Measurements from ENCODE around the gene TMEM176B.
"Not testable (repeated sequence)": the region's sequence is repeated elsewhere in the genome, so short reads cannot be mapped to it uniquely, and the experiment has no call there.

TMEM176B gene

DNA sequence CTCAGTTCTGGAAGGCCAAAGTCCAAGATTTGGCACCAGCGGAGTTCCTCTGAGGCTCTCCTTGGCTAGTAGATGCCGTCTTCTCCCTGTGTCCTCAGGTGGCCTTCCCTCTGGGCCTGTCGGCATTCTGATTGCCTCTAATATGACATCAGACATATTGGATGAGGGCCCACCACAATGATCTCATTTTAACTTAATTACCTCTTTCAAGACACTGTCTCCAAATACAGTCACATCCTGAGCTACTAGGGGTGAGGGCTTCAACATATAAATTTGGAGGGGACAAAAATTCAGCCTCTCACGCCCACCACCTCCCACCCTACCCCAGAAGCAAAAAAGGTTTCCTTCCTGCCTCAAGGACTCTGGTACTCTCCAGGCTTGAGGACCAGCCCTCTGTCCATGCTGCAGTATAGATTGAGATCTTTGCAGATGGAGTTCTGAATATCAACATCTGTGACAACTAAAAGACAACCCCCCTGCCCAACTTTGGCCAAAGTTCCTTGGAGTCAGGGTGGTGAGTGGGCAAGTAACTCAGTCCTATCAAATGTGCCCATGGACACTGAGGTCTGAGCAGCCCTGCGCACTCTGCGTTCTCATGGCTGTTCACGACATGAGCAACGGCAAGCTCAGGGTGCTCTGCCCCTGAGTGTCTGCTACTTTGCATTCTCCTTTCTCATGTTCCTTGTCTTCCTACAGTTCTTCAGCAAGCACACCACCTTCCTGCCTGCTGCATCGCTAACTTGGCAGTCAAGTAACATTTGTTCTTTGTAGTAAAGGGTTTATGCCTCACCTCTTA, 11.5 kb downstream of the TMEM176B start:
- DNase-seq, result no peak

DNA sequence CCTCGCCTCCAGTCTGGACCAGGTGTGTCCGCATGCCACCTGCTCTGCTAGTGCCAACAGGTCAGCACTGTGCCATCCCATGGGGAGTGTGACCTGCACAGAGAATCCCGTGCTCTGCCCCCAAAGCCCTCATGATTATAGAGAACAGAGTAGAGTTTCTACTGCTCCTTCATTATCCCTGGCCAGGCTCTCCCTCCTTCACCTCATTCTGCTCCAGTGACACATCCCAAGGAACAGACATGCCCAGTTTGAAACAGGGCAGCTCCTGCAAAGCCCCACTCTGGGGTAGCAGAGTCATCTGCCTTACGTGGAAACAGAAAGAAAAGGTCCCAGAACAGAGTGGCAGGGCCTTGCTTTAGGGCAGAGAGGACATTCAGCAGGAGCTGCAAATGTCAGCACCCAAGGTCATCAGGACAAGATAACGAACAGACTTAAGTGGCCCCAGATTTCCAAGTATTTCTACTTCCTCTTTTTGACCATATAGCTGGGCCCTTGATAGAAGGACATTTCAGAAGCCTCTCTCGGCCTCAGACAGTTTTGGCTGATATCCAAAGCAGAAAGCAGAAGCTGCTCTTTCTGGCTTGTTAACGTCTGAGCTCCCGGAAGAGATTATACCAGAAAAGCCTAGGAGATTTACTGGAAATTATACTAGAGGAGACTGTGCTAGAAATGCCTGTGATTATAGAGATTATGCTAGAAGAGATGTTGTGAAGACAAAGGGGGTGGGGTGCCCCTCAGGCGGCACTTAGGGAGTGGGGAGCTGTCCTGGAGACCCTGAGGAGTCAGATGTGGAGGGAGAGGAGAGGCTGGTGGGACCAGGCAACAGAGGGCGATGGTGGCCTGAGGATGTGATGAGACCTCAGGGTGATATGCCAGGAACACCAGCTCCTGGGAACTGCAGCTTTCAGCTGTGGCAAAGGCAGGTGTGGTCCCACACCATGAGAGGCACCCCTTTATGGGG, 12.6 kb downstream of the TMEM176B start:
- no peak for DNase-seq

DNA sequence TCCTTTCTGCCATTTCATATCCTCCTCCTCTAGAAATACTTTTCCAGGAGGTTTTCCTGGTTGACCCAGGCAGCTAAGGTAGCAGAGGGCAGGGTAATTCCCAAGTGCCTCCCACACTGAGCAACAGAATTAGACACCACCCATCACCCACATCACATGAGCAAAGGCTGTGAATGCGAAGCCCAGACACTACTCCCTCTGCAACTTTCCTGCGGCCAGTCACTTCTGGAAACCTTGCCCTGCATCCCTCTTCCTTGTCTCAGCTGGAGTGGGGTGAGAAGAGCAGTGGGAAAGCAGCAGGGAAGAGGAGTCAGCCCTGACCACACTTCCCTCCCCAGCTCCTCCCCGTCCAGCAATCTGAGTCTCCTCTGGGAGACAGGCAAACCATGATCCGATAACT, 15.2 kb downstream of the TMEM176B start:
- DNase-seq, result no peak

DNA sequence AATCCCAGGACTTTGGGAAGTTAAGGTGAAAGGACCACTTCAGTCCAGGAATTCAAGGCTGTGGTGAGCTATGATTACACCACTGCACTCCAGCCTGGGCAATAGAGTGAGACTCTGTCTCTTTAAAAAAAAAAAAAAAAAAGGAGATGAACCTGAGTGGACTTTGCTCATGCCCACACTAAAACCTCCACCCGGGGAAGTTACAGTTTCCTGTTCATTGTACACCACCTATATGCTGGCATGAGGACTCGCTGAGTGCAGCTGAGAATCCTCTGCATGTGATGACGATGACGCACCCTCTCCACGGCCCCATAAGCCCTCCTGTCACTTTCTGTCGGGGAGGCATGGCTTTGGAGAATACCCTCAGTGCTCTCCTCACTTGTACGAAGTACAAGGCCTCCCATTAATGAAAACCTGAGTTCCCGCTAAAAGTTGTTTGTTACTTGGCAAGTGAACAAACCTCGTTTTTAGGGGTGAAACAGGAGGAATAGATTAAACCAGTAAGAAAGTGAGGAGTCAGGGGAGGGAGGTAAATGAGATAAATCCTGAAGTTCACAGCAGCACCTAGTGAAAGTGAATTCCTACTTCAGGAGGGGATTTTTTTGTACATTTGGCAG, 15.9 kb downstream of the TMEM176B start:
- no peak for DNase-seq

DNA sequence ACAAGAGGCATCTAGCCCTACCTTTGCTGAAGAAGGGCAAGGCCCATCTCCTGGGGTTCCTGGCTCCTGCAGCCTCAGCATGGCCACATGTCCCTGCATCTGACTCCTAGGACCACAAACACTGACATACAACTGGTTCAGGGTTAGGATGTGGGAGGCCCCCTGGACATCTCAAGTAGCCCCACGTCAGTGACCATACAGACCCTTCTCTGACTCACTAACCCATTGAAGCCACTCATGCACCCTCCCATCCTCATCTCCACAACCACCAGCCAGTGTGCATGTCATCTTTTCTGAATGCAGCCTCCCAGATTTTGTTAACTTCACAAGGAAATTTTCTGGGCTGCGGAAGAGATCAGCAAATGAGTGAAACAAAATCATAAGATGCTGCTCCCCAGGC, 18.2 kb downstream of the TMEM176B start:
- DNase-seq, result no peak

DNA sequence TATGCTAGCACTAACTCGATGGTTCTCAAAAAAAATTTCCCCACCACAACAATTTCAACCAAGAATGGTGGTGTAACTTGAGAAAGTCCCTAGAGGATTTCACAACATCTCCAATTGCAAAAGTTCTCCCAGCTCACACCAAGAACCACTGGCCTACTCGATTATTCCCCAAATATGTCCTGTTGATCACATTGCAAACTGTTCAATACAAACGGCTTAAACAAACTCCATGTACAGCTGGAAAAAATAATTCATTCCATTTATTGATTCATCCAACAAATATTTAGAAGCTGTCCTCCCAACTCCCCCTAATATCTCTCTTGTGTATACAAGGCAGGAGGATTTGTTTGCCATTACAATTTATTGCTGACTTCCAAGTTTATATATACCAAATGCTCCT, 19.1 kb downstream of the TMEM176B start:
- DNase-seq, result no peak

DNA sequence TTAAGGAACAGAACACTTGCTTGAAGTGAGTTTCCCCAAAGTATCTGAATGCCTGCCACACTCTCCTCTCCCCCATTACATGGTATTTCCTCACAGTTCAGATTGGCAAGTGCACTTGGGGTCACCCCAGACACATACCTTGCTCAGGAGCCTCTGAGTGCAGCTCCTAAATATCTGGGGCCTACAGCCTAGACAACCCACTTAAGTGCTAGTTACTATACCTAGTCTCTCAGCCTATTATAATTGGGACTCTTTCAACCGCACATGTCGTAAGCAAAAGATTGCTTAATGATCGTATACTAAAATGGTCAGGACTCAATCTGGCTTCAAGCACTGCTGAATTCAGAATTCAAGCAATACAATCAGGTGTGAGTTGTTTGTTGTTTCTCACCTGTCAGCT, 19.9 kb downstream of the TMEM176B start:
- DNase-seq, result no peak

DNA sequence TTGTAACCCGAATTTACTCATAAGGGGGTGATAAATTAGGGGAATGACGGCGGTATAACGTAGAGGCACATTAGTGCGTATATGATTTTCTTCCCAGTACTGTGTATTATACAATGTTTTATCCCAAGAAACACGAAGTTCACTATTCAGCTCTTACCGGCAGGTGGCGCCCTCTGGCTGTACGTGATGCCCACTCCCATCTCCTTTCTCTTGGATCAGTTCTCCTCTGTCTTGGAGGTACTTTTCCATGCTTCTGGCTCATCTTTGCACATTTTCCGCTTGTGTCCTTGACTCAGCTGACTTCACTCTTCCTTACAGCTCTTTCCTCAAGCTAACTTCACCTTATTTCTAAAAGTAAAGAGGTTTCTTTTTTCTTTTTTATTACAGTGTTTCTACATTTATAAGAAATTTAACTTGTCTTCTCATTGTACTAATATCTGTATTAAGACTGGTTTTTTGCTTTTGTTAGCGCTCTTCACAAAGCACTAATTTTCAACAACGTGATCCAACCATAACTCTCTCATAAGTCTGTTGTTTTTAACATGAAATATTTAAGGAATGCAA, 21.3 kb downstream of the TMEM176B start:
- DNase-seq, result peak; percentile 5

DNA sequence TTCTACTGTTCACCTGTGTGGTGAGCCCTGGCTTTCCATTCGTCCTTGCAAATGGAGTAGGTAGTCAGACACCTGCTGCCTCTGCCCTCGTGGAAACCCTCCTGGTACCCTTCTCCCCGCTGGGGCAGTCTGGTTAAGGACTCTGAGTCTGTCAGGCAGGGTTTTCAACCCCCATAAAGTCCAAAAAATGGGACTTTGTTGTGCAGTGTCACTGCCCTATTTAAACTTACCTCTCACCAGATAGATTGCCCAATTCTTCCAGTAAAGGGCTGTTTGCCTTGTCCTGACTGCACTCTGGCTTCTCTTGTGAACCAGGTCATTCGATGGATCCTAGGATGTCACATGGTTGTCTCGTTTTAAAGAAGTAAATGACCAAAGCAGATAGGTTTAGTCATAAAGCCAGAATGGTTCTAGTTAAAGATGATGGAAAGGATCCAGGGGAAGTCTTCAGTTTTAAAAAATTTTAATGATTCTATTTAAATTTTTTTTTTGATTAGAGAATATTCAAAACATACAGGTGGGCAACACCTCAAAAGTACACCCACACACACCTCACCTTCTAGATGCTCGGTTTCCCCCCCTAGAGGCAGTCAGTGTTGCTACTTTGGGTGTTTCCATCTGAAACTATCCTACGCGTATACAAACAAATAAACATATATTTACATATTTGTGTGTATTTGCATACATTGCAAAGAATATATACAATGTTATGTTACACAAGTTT, 22.0 kb downstream of the TMEM176B start:
- DNase-seq, result no peak

DNA sequence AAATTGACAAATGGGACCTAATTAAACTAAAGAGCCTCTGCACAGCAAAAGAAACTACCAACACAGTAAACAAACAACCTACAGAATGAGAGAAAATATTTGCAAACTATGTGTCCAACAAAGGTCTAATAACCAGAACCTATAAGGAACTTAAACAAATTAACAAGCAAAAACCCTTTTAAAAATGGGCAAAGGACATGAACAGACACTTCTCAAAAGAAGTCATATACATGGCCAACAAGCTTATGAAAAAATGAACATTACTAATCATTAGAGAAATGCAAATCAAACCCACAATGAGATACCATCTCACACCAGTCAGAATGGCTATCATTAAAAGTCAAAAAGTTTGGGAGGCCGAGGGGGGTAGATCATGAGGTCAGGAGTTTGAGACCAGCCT, 26.0 kb downstream of the TMEM176B start:
- DNase-seq, result not testable (repeated sequence)

DNA sequence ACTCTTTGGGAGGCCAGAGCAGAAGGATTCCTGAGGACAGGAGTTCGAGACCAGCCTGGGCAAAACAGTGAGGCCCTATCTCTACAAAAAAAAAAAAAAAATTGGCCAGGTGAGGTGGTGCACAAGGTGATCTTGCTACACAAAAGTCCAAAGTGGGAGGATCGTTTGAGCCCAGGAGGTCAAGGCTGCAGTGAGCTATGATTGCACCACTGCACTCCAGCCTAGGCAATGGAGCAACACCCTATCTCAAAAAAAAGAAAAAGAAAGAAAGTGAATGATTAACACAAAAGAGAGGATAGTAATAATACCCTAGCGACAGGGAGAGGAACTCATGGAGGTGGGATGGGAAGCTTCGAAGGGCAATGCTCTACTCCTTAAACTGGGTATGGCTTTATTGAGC, 30.4 kb downstream of the TMEM176B start:
- no peak for DNase-seq

DNA sequence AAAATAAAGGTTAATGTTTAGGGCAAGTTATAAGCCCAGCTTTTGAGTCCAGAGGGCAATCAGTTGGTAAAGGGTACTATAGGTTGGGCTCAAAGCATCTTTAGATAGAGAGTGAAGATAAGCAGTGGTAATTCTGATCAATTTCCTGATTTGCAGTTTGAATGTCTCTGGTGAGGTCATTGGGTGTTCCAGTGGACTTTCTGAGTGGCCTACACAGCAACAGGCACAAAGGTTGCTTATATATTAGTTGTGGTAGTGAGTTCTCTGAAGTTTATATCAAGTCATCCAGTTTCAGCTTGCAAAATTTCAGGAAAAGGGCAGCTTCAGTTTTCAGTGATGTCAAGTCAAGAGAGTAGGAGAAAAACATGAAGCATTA, 33.8 kb downstream of the TMEM176B start:
- DNase-seq, result no peak

DNA sequence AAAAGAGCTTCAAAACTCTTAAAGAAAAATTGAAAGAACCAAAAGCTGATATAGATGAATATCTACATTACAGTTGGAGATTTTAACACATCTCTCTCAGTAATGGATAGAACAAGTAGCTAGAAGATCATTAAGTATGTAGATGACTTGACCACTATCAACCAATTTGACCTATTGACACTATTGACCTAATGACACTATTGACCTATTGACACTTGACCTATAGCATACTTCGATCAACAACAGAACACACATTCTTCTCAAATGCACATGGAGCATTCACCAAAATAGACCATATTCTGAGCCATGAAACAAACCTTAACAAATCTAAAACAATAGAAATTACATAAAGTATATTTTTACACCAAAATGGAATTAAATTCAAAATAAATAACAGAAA, 40.7 kb downstream of the TMEM176B start:
- no peak for DNase-seq

DNA sequence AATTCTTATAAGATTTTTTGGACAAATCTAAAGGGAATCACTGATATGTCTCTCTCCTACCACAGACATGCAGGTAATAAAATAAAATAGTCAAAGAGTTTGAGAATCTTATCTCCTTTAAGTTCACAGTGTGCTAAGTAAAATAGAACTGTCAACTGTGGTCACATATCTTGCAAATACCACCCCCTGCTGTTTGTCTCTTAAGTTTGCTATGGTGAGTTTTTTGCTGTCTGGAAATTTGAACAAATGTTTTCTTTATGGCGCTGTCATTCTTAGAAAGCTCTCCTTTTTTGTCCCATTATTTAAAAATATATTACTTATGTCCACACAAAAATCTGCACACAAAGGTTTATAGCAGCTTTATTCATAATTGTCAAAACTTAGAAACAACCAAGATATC, 43.3 kb downstream of the TMEM176B start:
- DNase-seq, result no peak

DNA sequence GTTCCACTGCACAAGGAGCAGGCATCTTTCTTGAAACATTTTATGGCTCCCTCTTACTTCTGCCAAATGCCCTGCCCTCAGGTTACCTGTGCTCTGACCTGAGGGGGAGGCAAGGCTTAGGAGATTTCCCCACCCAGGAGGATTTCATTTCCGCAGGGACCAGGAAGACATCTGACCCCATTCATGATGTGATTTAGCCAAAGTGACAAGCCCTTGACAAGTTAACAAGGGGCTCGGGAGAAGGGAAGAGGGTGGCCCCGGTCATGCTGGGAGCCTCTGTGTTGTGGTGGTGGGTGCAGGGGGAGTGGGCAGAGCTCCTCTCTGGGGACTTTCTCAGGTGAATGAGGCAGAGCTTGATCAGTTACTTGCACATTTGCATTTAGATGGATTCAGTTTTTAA, 44.0 kb downstream of the TMEM176B start:
- DNase-seq, result no peak

DNA sequence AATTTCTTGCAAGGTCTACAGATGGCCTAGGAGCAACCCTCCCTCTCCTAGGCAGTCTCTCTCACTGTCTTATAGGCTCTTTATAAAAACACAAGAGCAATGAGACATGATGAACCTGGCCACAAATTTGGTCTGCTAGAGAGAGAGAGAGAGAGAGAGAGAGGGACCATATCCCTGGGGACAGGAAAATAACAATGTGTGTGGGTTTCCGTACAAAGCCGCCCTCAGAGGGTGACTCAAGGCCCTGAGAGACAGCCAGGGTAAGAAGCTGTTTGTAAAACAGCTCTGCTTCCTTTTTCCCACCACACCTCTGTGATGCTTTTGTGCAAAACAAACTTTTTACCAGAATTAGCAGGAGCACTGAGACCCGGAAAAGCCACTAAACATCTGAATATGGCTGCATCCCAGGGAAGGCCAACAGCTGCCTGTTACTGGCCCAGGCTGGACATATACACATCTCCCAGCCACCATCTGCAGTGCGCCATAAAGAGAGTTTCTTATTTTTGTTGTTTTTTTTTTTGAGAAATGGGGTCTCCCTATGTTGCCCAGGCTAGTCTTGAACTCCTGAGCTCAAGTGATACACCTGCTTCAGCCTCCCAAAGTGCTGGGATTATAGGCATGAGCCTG, 44.6 kb downstream of the TMEM176B start:
- DNase-seq, result no peak

DNA sequence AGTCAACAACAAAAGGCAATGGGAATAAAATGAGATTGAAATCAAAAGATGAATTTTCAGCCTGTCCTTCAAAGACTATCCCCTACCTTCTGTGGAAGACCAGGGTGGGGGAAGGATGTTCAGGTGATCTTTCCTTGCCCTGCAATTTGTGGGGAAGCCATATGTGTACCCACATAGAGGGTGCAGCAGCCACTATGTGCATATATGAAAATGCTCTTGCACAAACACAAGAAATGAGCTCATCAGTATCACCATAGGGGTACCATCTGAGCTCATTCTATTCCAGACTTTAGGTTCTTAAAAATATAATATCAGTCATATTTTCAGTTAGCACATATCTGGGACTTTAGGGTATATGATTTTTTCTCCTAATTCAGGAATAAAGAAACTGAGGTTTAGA, 45.2 kb downstream of the TMEM176B start:
- DNase-seq, result no peak

DNA sequence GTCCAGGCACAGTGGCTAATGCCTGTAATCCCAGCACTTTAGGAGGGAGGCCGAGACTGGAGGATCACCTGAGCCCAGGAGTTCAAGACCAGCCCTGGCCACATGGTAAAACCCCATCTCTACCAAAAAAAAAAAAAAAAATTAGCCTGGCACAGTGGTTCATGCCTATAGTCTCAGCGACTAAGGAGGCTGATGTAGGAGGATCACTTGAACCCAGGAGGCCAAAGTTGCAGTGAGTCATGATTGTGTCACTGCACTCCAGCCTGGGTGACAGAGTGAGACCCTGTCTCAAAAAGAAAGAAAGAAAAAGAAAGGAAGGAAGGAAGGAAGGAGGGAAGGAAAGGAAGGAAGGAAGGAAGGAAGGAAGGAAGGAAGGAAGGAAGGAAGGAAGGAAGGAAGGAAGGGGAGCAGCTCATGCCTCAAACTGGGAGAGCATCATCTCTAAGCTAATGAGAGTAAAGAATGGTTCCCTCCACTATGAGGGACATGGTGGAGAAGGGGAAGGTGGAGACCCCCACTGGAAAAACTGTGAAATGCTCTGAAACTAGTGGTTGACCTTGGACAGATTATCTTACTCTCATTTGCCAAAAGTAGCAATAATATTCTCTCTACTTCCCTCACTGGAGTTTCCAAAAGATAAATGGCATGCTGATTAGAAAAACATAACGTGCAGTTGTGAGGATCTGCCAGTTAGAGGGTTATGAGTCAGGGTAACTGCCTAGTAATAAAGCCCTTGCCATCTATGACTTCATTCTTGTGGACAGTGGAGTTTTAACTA, 46.1 kb downstream of the TMEM176B start:
- no peak for DNase-seq

DNA sequence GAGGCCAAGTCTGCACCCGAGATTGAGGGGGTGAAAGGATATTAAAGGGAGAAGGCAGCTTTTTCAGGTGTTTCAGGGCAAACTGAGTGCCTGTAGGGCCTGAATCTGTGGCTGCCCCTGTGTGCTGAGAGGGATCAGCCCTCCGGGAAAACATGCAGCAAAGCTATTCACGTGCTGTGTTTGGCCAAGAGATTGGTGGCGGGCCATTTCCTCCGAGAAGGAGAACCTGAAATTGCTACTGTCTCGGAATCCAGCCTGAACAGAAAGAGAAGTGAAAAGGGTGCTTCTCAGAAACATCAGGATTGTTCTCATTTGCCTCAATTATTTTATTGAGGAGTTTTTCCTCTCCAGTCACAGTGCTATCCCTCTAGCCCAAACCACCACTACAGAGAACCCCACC, 46.9 kb downstream of the TMEM176B start:
- no peak for DNase-seq

DNA sequence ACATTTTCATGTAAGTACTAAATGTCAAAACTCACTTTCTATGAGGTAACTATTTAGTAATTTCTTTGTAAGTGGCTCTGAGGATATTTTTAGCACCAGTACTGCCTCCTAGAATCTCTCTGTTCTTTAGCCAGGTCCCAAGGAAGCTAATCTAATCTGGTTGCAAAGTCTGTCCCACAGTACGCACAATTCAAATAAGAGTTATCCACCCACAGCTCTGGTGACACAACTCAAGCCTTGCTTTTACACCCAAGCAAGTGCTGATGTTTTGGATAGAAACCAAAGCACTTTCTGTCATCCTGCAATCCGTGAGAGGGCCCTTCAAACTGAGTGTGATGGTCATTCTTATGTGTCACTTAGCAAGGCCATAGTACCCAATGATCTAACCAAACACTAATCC, 48.5 kb downstream of the TMEM176B start:
- DNase-seq, result no peak

DNA sequence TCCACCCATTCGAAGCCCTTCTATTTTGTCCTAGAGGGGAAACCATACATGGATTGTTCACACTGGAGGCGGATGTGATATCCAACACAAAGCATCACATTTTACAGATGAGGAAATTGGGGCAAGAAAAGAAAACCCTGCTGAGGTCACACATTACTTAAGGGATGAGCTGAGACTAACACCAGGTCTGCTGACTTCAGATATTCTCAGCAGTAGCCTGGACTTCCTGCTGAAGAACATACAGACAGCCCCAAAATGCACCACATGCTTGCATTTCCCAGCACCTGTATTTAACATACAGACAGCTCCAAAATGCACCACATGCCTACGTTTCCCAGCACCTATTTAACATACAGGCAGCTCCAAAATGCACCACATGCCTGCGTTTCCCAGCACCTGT, 51.8 kb downstream of the TMEM176B start:
- no peak for DNase-seq

All from NCI-H1436 treated with DMSO at 0.1 percent for 48 hours (cell line).